Progenitor cell of endocrine pancreas (in vitro differentiated cells): ENCODE data around the gene FRMD4B. TPM values are rescaled to one million over a fixed set of nuclear protein-coding genes. Genes with fewer than 3 reads are reported as not detected.

Source experiments
- DNase-seq: peaks from one replicate; pipeline ENCODE4 v3.0.0; 2021; ENCODE audit warnings: low spot score; ENCODE audit not compliant: unreplicated experiment
- H3K27ac Mint-ChIP-seq: 2 replicates; pipeline ENCODE4 v1.8.0; 2021; ENCODE audit warnings: mild to moderate bottlenecking, moderate library complexity, mixed read lengths
- H3K27me3 Mint-ChIP-seq: 2 replicates; pipeline ENCODE4 v1.8.0; 2021; ENCODE audit warnings: mixed read lengths
- H3K36me3 Mint-ChIP-seq: 2 replicates; pipeline ENCODE4 v1.8.0; 2022; ENCODE audit warnings: mixed read lengths; ENCODE audit not compliant: insufficient read depth
- H3K4me1 Mint-ChIP-seq: 2 replicates; pipeline ENCODE4 v1.8.0; 2021; ENCODE audit warnings: low read depth, mixed read lengths
- H3K4me3 Mint-ChIP-seq: 2 replicates; pipeline ENCODE4 v1.8.0; 2021; ENCODE audit warnings: low read depth, mild to moderate bottlenecking, moderate library complexity, mixed read lengths
- H3K9me3 Mint-ChIP-seq: 2 replicates; pipeline ENCODE4 v1.8.0; 2021; ENCODE audit warnings: low read depth, mixed read lengths
- CTCF ChIP-seq: fragments of 200-600 bp; sonication (generic); IDR thresholded peaks from one replicate; pipeline ENCODE4 v1.5.0; 2021; ENCODE audit warnings: antibody characterized with exemption, mild to moderate bottlenecking; ENCODE audit not compliant: unreplicated experiment
- total RNA-seq: library from RNA; stranded (reverse); gene quantifications from 2 replicates; pipeline ENCODE4 v1.2.1, GENCODE V29; 2021

The FRMD4B gene
- total RNA-seq, 1 donor from 2014 or later: 41.6 TPM

- Mint-ChIP-seq H3K9me3 (no peaks in the 10 kb centered on the region), H3K36me3 (peaks cover 6% of the 10 kb centered on the region), H3K4me3 (no peak overlapping the region), H3K4me1 (peaks cover 2% of the 10 kb centered on the region), H3K27ac (no peak overlapping the region), H3K27me3 (no peaks in the 10 kb centered on the region)
- no peak for DNase-seq
- TF ChIP-seq CTCF: peak; percentile 59
Observed at GRCh38 chr3:69309814-69310213, 76.1 kb downstream of the FRMD4B start.

GRCh38 chr3:69306239-69307185, 79.4 kb downstream of the FRMD4B start:
- H3K27ac Mint-ChIP-seq: no peak overlapping the region
- peaks cover 2% of the 10 kb centered on the region for H3K4me1 Mint-ChIP-seq
- H3K27me3 Mint-ChIP-seq: no peaks in the 10 kb centered on the region
- peaks cover 7% of the 10 kb centered on the region for H3K36me3 Mint-ChIP-seq
- H3K4me3 Mint-ChIP-seq: no peak overlapping the region
- no peaks in the 10 kb centered on the region for H3K9me3 Mint-ChIP-seq
- DNase-seq: peak; percentile 43
- TF ChIP-seq CTCF: peak; percentile 95

GRCh38 chr3:69305011-69305410, 80.9 kb downstream of the FRMD4B start:
- Mint-ChIP-seq H3K27ac (no peak overlapping the region), H3K27me3 (no peaks in the 10 kb centered on the region), H3K9me3 (no peaks in the 10 kb centered on the region), H3K4me1 (peaks cover 4% of the 10 kb centered on the region), H3K36me3 (peaks cover 7% of the 10 kb centered on the region), H3K4me3 (no peak overlapping the region)
- no peak for TF ChIP-seq CTCF
- DNase-seq: no peak

- H3K4me3 Mint-ChIP-seq: no peak overlapping the region
- no peaks in the 10 kb centered on the region for H3K9me3 Mint-ChIP-seq
- H3K27ac Mint-ChIP-seq: no peak overlapping the region
- DNase-seq: no peak
- peaks cover 7% of the 10 kb centered on the region for H3K36me3 Mint-ChIP-seq
- no peaks in the 10 kb centered on the region for H3K27me3 Mint-ChIP-seq
- peaks cover 4% of the 10 kb centered on the region for H3K4me1 Mint-ChIP-seq
- no peak for TF ChIP-seq CTCF
Observed at GRCh38 chr3:69304396-69304795, 81.5 kb downstream of the FRMD4B start.

GRCh38 chr3:69300296-69300695, 85.6 kb downstream of the FRMD4B start:
- Mint-ChIP-seq H3K27me3 (no peaks in the 10 kb centered on the region), H3K4me1 (peaks cover 2% of the 10 kb centered on the region), H3K4me3 (no peak overlapping the region), H3K9me3 (no peaks in the 10 kb centered on the region), H3K36me3 (peaks cover 4% of the 10 kb centered on the region), H3K27ac (no peak overlapping the region)
- TF ChIP-seq CTCF: no peak
- DNase-seq: no peak
